NCI-H2171 treated with DMSO at 0.1 percent for 48 hours (cell line): ENCODE results near the gene YES1.
"Not testable (repeated sequence)": the region's sequence is repeated elsewhere in the genome, so short reads cannot be mapped to it uniquely, and the experiment has no call there.

Experiments
- DNase-seq: peaks from one replicate; lab custom pipeline; 2025; lab: John Stamatoyannopoulos, UW

The YES1 gene

DNA sequence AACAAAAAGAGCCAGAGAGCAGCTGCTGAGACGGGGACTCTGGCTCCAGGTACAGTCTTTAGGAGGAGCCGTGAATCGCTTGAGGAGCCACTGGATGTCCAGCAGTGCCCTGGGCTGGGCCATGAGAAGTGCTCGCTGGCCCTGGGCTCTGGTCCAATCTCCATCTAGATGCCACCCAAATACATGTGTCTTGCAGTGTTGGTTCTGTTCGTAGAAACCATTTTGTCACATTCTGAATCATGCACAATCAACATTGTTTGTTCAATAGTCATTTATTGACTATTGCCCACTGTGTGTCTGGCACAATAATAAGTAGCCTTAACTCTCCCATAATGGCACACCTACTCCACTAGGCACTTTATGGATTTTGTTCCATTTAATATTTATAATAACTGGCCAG is 128.5 kb downstream of the YES1 start:
- no peak for DNase-seq

- DNase-seq: no peak
Observed at GRCh38 chr18:682833-683232, 129.2 kb downstream of the YES1 start.

- DNase-seq: not testable (repeated sequence)
Observed at GRCh38 chr18:682416-682815, 129.6 kb downstream of the YES1 start.

DNA sequence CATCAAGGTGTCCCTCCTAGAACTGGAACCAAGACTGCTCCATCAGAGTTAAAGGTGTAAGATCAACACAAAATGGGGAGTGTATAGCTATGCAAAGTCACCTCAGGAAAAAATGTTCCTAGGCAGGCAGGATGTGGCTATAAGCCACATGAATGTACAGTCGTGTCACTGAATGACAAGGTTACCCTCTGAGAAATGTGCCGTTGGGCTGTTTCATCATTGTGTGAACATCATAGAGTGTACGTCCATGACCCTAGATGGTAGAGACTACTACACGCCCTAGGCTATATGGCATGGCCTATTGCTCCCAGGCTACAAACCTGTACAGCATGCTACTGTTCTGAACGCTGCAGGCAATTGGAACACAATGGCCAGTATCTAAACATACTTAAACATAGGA is 130.1 kb downstream of the YES1 start:
- no peak for DNase-seq

DNA sequence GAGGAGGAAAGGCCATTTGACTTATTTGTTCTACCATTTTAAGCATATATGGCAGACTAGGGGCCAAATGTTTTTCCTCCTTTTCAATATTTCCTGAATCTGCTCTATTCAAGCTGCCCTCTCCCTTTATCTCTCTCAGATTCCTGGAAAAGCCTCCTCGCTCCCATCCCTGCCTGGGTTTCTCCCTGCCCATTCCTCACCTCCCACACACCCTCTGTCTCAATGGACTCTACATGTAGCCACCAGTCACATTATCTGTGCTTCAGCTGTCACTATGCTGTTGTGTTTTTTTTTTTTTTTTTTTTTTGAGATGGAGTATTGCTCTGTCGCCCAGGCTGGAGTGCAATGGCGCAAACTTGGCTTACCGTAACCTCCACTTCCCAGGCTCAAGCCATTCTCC is 131.7 kb downstream of the YES1 start:
- DNase-seq: no peak

GRCh38 chr18:679516-679915 is 132.5 kb downstream of the YES1 start:
- no peak for DNase-seq

DNA sequence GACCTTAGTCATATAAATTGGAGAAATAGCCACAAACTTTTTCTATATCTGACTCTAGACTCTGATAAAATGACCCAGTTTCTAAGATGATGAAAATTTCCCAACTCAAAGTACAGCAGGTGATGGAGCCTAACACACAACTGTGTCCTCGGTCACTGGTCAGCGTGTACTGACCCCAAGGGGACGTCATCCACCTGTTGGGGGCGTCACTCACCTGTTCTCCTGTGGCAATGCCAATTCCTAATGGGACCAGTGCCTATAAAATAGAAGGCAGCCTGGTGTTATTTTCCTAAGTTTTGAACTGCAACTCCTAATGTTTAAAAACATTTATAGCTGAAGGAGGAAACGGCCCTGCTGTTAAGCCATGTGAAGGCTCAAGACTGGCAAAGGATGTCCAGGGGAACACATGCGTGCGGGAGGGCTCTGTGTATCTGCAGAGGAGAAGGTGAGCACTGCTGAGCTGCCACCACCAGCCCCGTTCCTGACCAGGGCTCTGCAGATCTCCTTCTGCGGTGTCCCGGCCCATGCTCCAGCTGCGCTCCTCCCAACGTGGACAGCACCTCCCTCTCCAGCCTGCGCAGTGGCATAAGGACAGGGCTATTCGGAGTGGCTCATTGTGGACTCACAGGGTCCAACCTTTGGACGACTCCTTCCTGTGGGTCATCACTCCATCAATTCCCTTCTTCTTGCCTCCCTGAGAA is 133.4 kb downstream of the YES1 start:
- no peak for DNase-seq

- DNase-seq: no peak
Observed at GRCh38 chr18:677951-678381, 134.1 kb downstream of the YES1 start.

DNA sequence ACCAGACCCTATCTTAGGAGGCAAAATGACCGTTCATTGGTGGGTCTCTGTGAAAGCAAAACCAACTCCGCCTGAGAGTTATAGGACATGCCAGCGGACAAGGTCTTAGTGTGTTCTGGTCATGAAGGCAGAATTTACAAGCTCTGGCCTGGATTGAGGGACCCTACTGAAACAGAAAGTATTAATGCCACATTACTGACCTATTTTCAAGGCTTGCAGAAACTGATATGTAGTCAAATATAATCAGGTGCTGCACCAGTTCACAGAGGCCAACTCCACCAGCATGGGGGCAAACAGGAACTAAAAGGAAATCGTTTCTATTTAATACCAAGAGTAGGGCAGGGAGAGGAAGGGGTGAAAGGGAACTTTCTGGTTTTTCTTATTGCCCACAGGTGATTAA is 134.9 kb downstream of the YES1 start:
- no peak for DNase-seq

DNA sequence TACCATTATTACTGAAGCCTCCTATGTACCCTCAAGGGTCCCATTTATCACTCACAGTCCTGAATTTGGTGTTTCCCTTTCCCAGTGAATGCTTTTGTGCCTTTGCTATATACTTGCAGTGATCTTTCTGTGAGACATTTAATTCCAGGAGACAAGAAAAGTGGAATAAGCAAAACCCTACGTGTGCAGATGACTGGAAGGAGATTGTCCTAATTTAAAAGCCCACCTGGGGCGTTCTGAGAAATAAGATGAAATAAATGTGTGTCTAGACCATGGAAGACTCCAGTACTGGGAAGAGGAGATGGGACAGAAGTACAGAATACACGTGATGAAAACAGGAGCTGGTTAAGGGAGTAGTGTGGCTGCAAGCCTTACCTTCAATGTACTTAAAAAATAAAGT is 135.3 kb downstream of the YES1 start:
- DNase-seq: no peak

- no peak for DNase-seq
Observed at GRCh38 chr18:676069-676468, 136.0 kb downstream of the YES1 start.

DNA sequence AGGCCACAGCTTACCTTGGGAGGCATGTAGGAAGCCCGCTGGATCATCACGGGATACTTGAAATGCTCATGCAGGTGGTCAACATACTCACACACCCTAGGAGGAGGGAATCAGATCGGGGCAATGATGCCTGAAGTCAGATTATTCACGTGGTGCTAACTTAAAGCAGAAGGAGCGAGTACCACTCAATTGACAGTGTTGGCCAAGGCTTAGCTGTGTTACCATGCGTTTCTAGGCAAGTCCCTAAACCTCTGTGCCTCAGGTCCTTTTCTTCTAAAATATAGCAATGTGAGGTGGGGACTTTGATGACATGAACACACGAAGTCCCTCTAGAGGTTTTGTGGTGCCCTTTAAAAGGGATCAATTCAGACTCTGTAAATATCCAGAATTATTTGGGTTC is 136.7 kb downstream of the YES1 start:
- no peak for DNase-seq

DNA sequence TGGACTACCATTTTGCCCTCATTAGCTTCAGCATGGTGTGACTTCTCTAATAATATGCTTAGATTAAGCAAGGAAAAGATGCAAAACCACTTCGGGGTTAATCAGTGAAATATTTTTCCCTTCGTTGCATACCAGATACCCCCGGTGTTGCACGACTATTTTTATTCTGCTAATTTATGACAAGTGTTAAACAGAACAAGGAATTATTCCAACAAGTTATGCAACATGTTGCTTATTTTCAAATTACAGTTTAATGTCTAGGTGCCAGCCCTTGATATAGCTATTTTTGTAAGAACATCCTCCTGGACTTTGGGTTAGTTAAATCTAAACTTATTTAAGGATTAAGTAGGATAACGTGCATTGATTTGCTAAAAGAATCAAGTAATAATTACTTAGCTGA is 138.3 kb downstream of the YES1 start:
- DNase-seq: no peak

DNA sequence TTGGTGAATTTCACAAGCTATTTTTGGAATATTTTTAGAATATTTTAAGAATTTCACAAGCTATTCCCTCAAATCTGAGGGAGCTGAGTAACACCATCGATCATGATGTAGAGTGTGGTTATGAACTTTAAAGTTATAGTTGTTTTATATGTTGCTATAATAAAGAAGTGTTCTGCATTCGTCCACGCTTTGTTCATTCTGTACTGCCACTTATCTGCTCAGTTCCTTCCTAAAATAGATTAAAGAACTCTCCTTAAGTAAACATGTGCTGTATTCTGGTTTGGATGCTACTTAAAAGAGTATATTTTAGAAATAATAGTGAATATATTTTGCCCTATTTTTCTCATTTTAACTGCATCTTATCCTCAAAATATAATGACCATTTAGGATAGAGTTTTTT is 138.7 kb downstream of the YES1 start:
- DNase-seq: no peak
